ENCODE measurements around the gene FNDC3B.

The FNDC3B gene

DNA sequence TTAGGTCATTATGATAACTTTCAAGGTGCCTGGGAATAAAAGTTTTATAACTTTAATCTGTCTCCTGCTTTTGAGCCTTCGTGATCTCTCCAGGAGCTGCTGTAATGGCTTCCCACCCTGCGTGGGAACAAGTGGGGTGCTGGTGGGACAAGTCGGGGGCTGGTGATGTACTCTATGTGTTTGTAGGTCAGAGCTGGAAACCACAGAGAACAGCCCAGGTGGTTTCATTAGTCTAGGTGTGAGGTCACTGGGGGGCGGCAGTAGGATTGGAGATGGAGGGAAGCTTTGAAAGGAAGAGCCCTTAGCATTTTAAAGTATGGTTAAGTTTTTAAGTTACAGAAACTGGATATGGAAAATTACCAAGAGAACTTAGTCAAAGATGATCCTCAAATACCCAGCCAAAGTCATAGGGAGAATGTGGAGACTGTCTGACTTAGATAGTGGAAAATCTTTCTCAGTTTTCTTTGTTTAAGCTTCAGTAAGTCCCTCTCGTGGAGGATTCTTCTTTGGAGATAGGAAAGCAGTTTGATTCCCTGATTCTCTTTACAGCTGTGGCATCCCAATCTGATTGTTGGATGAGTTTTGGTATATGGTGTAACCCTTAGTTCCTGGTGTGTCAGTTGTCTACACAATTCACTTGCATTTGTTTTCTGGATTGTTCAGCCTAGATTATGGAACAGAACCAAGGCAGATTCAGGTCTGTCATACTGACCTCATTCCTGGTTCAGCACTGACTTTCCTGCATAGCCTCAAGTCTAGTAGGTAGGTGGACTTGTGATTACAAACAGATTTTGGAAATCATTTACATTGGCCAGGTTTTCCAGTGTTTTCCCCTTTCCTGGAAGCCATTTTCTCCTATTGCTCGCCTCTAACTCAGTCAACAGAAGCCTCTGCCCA is 115.6 kb downstream of the FNDC3B start:
- no peak for DNase-seq

DNA sequence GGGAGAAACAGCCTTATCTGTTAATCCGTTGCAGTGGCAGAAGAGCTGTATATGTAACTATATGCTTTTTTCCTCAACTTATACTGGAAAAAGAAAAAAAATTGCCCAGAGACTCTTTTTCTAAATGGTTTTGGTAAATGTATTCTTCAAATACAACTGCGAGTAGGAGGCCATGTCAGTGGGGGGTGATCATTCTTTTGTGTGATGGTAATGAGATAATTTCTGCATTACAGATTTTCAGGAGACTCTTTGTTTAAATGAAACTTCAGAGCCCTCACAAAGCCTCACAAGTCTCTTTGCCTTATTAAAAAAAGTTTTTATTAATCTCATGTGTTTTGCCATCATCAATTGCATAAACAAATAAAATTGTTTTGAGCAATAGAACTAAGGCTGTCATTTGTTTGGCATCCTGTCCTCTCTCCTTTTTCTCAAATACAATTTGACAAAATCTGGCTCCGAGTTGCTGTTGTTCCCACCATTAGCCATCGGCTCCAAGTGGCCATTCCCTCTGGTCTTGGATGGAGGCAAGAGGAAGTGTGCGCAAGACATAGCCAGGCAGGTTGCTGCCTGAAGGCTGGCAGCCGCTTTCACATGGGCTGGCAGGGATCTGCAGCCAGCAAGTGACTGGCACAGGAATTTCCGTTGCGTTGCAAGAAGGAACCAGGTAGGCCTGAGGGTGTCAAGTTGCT is 116.7 kb downstream of the FNDC3B start:
- DNase-seq: no peak

DNA sequence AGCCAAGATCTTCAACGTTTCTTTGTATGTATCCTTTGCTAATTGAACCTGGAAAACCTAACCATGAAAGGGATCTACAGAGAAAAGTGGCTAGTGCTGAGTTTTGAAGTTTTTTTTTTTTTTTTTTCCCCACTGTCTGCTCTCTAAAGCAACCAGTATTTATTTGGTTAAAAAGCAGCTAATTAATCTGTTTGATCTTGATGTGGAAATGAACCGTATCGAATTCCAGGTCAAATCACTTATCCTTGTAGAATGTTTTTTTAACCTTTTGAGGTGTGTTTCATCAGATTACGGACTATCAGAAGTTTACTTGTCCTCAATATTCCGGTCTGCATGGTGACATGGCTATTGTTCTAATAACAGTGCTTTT is 117.2 kb downstream of the FNDC3B start:
- no peak for DNase-seq

DNA sequence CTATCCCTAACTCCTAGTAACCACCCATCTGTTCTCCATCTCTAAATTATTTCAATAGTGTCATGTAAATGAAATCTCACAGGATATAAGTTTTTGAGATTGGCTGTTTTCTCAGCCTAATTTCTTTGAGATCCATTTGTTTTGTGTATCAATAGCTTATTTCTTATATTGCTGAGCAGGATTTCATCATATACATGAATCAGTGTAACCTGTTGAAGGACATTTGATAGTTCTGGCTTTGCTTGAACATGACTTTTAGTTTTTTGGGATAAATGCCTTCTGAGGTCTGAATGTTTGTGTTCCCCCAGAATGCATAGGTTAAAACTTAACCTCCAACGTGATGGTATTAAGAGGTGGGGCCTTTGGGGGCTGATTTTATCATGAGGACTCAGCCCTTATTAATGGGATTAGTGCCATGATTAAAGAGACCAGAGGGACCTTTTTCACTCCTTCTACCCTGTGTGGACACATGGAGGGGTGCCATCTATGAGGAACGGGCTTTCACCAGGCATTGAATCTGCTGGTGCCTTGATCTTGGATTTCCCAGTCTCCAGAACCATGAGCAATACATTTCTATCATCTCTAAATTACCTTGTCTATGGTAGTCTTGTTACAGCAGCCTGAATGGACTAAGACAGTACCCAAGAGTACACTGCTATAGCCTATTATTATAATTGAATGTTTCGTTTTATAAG is 118.3 kb downstream of the FNDC3B start:
- no peak for DNase-seq

DNA sequence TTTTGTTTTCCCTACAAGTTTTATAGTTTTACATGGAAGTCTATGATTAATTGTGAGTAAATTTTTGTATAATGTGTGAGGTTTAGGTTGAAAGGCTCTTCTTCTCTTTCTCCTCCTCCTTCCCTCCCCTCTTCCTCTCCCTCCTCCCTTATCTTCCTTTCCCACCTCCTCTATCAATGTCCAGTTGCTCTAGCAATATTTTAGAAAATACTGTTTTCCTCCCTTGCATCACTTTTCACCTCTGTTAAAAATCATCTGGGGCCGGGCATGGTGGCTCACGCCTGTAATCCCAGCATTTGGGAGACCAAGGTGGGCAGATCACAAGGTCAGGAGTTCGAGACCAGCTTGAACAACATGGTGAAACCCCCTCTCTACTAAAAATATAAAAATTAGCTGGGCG is 119.4 kb downstream of the FNDC3B start:
- no peak for DNase-seq

DNA sequence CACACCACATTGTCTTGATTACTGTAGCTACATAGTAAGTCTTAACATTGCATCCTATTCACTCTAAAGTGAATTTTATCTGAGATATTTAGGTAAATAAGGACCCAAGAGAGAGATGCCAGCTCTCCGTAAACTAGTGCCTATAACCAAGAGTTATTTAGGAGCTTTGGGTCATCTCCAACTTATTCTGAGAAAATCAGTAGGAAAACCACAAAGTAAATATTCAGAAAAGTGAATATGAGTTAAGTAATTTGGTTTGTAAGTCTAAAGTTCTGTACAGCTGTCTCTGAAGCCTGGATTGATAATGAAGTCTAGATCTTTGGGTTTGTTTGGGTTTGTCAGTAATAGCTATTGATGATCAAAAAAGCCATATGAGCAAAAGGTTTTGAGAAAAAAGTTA is 120.0 kb downstream of the FNDC3B start:
- DNase-seq: no peak

DNA sequence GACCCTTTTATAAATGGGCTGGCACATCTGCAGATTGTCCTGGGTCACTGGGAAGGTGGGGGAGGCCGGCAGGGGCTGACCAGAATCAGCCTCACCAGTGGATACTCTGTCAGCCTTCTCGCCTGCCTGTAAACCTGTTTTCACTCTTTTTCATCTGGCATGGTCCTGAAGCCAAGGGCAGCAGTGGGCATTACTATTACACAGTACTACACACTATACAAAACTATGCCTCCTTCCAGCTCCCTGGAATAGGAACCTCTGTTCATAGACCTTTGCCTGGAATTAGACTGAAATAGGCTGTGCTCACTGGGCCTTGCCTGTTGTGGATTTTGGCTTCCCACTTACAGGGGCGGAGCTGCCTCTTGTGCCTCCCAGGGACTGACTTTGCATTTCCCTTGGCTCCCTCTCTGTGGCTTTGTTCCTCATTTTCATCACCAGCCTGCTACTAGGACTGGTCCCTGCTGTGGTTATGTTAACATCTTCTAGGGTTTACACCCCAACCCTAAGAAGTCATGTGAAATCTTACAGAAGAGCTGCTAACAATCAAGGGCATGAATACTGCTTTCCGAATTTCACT is 120.7 kb downstream of the FNDC3B start:
- DNase-seq: no peak

DNA sequence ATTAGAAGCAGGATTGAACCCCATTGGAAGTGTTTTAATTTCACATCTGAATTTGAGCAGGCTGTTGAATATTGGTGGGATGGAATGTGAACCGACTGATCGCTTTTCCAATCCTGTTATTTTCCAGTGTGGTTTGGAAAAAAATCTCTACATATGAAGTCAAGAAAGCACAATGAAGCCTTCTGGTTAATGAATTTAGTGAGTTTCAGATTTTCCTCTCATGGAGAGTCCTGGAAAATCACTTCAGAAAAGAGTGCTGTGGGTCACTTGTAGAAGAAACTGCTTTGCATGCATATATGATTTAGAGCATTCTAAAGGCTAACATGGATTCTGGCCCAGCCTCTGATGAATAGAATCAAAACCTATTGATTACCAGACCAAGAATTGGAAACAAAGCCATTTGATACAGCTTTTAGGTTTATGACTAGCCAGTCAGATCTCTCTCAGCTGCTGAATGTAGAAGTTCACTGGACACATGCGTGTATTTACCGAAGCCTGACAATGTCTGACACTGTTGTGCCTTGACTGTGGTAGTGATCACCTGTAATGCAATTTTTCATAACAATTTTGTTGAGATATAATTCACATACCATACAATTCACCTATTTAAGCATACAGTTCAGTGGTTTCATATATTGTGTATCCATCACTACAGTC is 121.9 kb downstream of the FNDC3B start:
- no peak for DNase-seq

DNA sequence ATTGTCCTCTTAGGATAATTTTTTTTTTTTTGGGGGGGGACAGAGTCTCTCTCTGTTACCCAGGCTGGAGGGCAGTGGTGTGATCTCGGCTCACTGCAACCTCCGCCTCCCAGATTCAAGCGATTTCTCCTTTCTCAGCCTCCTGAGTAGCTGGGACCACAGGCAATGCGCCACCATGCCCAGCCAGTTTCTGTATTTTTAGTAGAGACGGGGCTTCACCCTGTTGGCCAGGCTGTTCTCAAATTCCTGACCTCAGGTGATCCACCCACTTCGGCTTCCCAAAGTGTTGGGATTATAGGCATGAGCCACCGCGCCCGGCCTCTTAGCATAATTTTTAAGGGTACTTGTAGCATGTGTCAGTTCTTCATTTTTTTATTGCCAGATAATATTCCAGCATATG is 122.6 kb downstream of the FNDC3B start:
- no peak for DNase-seq

DNA sequence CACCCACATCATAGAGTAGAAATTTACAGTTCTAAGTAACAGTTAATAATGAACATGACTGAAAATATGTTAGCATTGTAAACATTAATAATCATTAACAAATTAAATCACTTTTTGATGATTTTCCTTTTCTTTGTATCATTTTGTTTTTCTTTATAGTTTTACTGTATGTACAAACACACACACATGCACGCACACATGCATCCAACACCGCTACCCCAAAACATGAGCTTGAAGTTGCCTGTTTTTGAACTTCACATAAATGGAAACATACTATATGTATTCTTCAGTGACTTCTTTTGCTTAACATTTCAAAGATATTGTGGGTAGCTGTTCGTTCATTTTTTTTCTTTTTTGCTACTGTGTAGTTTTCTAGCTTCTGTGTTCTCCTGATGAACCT is 123.9 kb downstream of the FNDC3B start:
- DNase-seq: no peak

DNA sequence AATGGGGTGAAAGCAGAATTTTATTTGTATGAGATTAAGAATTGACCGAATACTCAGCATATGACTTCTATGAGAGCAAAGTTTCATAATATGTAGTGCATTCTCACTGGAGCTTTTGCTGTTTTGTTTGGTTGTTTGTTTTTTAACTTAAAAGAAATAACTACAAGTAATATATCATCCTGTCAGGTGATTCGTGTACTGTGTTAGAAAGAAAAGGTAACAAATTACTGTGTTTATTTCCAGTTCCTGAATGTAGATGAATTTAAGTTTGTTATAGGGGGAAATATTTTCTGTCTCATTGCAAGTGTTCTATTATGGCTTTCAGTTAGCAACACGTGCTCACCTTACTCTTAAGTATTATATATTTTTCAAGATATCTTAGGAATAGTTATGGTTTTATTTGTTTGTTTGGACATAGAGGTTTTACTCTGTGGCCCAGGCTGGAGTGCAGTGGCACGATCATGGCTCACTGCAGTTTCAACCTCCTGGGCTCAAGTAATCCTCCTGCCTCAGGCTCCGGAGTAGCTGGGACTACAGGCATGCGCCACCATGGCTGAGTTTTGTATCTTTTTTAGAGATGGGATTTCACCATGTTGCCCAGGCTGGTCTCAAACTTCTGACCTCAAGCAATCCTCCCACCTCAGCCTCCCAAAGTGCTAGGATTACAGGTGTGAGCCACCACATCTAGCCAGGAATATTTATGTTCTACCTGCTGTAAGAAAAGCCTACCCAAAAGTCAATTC is 125.4 kb downstream of the FNDC3B start:
- DNase-seq: no peak

DNA sequence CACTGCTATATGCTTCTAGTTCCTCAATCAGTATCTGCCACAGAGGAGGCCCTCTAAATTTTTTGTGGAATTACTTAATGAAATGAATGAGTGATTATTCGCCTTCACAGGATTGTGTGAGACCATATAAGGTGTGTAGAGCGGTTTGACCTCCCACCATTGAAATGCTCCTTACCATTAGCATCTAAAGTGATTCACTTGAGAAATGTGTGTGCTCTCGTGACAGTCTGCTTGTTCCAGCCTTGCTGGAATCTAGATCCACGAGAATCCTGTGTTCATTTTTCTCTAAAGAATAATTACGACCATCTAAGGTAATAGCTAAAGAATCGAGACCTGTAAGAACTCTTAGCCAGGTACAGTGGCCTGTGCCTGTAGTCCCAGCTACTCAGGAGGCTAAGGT is 126.9 kb downstream of the FNDC3B start:
- no peak for DNase-seq

DNA sequence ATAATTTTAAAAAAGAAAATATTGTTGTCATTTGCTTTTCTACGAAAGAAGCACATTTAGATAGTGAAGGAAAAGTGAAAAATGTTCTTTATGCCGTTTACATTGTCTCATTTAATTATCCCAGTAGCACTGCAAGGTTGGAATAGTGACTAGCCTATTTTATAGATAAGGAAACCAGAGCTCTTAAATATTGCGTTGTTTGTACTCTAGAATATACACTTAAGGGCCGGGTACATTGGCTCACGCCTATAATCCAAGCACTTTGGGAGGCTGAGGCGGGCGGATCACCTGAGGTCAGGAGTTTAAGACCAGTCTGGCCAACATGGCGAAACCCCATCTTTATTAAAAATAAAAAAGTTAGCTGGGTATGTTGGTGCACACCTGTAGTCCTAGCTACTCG is 127.5 kb downstream of the FNDC3B start:
- DNase-seq: no peak

DNA sequence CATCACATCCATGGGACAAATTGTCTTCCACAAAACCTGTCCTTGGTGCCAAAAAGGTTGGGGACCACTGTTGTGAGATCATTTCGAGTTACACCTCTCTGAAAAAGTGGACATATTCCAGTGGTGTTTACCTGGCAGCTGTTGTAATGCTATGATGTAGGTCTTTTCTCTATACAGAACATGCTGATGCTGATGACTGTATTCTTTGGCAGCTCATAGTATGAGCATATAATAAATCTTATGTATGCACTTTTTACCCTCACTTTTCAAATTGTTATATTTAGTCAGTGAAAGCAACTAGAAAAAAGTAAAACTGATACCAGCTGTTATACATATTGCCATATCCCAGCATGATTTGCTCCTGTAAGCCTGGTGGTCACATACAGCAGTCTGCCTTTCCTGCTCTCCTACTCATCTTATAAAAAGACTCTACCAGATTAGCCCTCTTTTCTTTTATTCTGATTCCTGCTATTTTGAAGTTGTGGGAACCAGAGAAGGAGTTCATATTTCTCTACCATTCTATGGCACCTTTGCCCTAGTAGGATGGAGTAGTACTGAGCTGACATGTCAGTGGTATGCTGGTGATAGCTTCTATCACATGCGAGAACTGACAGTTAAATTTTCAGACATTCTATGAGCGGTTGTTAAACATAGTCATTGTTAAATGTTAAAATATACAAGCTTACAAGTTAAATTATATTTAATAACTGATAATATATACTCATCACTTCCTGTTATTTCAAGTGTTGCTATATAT is 128.7 kb downstream of the FNDC3B start:
- DNase-seq: no peak

DNA sequence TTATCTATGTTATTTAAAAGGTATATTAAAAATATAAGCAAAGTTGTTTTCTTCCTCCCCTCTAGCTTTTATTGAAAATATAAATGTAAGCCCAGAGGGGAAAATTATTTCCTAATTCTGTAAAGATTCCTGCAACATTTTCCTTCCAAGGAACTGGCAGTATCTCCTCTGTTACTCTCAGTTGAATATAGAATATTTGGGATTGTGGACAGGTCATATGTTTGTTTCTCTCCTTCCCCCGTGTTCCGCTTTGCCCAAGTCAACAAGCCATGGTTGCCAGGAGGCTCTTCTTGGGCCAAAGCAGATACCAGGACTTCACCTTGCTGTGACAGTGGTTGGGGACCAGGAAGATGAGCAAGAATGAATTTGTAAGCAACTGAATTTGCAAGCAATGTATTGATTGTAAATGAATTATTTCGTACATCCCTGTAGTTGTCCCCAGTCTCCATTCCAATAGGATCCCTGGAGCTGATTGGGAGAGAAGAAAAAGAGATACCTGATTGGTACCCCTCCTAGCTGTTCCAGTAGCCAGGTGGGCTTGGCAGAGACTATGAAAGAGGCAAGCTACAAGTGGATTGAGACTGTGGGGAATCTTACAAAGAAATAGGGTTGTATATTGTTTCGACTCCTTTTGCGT is 130.8 kb downstream of the FNDC3B start:
- DNase-seq: no peak

DNA sequence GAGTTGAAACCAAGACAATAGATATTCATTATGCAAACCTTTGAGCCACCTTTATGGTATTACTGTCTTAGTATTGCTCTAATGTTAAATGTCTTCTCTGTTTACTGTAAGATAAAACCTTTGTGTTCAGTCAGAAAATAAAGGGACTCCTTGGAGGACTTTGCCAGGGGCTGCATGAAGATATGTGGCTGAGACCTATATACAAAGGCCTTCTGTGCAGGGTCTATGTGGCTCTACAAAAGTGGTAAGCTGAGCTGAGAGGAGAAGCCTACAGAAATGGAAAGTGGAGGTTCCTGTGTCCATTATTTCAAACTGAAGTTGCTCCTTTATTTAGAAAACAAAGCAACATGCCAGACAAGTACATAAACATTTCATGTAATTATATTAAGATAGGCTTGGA is 131.5 kb downstream of the FNDC3B start:
- no peak for DNase-seq

DNA sequence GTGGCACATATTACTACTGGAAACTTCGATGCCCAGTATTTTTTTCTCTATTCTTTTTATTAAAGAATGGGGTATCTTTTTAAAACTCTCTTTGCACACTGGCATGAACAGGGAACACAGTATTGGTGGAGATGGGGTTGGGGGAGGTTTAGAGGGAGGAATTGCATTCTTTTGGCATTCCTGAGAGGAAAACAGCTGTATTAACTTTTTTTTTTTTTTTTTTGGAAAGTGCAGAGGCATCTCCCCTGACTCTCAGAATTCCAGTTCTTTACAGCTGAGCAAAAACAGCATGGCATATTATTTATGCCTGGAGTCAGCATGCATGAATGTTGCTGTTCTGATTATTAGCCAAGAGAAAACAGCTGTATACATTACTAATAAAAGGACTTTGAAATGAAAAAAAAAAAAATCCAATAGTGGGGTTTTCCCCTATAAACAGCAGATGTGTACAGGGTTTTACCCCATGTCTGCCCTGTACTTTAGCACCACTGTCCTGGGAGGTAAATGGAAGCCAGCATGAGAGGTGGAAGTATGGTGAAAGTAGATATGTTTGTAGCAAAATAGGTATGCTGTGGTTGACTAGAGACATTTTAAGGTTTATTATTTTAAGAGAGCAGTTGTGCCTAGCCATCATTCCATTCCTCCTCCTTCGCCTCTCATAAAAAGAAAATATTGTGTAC is 132.2 kb downstream of the FNDC3B start:
- no peak for DNase-seq

DNA sequence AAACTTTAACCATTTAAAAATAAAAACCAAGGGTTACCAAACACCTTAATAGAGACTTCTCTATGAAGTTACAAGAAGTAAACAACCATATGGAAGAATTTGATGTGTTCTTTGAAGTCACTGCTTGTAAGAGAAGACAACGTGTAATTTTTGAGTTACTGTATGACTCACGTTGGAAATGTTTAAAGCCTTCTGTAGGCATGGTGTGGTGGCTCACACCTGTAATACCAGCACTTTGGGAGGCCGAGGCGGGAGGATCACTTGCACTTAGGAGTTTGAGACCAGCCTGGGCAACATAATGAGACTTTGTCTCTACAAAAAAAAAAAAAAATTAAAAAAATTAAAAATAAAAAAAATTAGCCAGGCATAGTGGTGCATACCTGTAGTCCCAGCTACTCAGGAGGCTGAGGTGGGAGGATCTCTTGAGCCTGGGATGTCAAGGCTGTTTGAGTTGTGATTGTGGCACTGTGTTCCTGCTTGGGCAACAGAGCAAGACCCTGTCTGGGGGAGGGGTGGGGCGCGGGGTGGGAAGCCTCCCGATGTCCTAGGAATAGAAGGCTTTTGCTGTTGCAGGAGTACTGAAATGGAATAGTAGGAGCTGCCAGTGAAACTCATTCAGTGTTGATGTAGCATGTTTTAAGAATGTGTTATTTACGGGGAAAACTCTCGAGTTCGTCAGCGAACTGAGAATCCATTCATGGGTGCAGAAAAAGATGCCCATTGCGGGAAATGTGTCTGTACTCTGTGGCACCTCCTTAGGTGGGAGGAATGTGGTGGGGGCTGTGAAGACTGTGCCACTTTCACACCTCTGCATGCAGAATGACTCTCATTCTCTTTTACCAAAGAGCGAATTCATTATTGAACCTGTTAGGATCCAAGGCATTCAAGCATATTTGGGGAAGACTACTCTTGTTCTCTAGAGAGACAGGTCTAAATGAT is 134.2 kb downstream of the FNDC3B start:
- no peak for DNase-seq

Data from activated effector memory CD4-positive, alpha-beta T cell treated with Interleukin-2 at 50 U/mL for 16 hours (primary cell).